MM.1S (cell line): ENCODE measurements around the gene YPEL1.

Experiments used
- EZH2 ChIP-seq: fragments of 300-600 bp; sonication (generic); optimal IDR thresholded peaks from 2 replicates; pipeline ENCODE3; 2017; ENCODE audit warnings: low read depth, mild to moderate bottlenecking, antibody characterized with exemption, low read length, mixed read lengths
- TF ChIP-seq, protein P1 (sequence below): fragments of 300-600 bp; sonication (generic); IDR thresholded peaks from 2 replicates; pipeline ENCODE4 v1.5.1; 2016; ENCODE audit warnings: antibody characterized with exemption, low read length, mixed read lengths

DNA sequence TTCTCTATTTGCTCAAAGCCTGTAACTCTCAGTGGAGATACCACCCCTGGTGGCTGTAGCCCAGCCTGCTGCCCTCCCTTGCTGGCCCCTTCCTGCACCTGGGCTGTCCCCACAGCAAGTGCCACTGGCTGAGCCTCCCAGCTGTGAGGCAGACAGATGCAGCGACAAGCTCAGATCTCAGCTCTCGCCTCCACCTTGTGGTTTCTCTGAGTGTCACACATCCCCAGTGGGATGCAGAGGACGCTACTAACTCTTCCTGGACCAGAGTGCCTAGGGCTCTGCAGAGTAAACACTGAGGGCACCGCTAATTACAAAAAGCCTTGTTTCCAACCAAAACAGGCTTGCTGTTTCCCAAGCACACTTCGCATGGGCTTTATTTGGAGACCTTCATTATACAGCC lies 8.9 kb downstream of the YPEL1 start:
- TF ChIP-seq, protein P1, sequence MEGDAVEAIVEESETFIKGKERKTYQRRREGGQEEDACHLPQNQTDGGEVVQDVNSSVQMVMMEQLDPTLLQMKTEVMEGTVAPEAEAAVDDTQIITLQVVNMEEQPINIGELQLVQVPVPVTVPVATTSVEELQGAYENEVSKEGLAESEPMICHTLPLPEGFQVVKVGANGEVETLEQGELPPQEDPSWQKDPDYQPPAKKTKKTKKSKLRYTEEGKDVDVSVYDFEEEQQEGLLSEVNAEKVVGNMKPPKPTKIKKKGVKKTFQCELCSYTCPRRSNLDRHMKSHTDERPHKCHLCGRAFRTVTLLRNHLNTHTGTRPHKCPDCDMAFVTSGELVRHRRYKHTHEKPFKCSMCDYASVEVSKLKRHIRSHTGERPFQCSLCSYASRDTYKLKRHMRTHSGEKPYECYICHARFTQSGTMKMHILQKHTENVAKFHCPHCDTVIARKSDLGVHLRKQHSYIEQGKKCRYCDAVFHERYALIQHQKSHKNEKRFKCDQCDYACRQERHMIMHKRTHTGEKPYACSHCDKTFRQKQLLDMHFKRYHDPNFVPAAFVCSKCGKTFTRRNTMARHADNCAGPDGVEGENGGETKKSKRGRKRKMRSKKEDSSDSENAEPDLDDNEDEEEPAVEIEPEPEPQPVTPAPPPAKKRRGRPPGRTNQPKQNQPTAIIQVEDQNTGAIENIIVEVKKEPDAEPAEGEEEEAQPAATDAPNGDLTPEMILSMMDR, result peak; percentile 25; the same call in 1 of the 2 replicates
- no peak for TF ChIP-seq EZH2
